ENCODE results near the gene COG5. TPM values are rescaled to one million over a fixed set of nuclear protein-coding genes. Genes with fewer than 3 reads are reported as not detected.

Gene COG5
- total and polyA plus RNA-seq, 10 of the 15 experiments (the other 5 are each of a cell fraction or from before 2014, with no cell fraction given): 5.5 to 27.9 (median 15.6) TPM

DNA sequence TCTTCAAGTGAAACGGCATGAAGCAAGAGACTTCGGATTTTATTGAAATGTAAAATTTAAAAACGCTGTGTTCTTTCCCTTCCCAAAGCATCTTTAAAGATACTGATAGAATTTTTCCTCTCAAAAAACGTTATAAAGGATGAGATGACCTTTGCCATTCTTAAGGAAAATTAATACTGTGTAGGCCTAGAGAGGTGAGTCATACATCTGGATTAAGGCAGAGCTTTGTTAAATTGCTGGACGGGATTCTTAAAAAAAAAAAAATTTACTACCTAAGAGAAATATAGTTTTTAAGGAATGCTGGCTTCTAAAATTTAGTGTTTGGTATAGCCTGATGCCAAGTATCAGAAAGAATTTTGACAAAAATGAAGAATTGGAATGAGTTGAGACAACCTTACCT is 401.2 kb downstream of the COG5 start (continued):
- TF ChIP-seq SUPT20H (IDR thresholded peaks at IDR 0.05; ENCODE audit: borderline replicate concordance, control insufficient read depth, low read depth, low read length): no peak

DNA sequence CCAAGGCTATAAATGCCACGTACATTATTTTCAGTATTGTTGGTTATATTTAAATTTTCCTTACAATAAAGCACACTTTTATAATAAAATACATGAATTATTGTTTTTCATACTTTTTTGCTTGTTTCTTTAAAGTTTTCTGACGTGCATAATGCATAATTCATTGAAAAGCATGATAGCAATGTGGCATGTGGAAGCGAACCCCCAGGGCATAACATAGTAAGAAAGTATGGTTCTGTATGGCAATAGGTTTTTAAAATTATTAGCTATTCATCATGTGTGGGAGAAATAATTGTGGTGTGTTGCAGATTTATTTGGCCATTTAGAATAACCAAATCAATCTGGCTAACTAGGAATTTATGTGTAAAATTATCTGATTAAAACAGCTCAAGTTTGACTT is 402.3 kb downstream of the COG5 start:
- in situ Hi-C loops (cut with MboI): no loop called here
- no peak for FAIRE-seq
- TF ChIP-seq CHD4 (IDR thresholded peaks at IDR 0.05) (no peak), SPI1 (IDR thresholded peaks at IDR 0.05; ENCODE audit: borderline replicate concordance, insufficient read depth, low read depth, low read length) (no peak), RCOR1 (conservative IDR thresholded peaks at IDR 0.05; ENCODE audit: low read depth, low read length) (no peak), CBFB (IDR thresholded peaks at IDR 0.05; ENCODE audit: low read depth) (no peak), EED (IDR thresholded peaks at IDR 0.05; ENCODE audit: low read depth) (no peak), NR2C2 (IDR thresholded peaks at IDR 0.05; ENCODE audit: borderline replicate concordance, control insufficient read depth, insufficient read length, low read depth) (no peak), MXI1 (IDR thresholded peaks at IDR 0.05; ENCODE audit: low read depth, low read length) (no peak), YY1 (IDR thresholded peaks at IDR 0.05; ENCODE audit: low read depth, low read length) (no peak), MEF2A (IDR thresholded peaks at IDR 0.05; ENCODE audit: insufficient read depth, low read depth, low read length) (no peak), RUNX3 (IDR thresholded peaks at IDR 0.05; ENCODE audit: low read length) (no peak), SRF (IDR thresholded peaks at IDR 0.05; ENCODE audit: low read depth in 2 of 2, low read length in 2 of 2) (no peak)
- TF ChIP-seq, protein P1, sequence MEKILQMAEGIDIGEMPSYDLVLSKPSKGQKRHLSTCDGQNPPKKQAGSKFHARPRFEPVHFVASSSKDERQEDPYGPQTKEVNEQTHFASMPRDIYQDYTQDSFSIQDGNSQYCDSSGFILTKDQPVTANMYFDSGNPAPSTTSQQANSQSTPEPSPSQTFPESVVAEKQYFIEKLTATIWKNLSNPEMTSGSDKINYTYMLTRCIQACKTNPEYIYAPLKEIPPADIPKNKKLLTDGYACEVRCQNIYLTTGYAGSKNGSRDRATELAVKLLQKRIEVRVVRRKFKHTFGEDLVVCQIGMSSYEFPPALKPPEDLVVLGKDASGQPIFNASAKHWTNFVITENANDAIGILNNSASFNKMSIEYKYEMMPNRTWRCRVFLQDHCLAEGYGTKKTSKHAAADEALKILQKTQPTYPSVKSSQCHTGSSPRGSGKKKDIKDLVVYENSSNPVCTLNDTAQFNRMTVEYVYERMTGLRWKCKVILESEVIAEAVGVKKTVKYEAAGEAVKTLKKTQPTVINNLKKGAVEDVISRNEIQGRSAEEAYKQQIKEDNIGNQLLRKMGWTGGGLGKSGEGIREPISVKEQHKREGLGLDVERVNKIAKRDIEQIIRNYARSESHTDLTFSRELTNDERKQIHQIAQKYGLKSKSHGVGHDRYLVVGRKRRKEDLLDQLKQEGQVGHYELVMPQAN (conservative IDR thresholded peaks at IDR 0.05): no peak
- TF ChIP-seq, protein P2, sequence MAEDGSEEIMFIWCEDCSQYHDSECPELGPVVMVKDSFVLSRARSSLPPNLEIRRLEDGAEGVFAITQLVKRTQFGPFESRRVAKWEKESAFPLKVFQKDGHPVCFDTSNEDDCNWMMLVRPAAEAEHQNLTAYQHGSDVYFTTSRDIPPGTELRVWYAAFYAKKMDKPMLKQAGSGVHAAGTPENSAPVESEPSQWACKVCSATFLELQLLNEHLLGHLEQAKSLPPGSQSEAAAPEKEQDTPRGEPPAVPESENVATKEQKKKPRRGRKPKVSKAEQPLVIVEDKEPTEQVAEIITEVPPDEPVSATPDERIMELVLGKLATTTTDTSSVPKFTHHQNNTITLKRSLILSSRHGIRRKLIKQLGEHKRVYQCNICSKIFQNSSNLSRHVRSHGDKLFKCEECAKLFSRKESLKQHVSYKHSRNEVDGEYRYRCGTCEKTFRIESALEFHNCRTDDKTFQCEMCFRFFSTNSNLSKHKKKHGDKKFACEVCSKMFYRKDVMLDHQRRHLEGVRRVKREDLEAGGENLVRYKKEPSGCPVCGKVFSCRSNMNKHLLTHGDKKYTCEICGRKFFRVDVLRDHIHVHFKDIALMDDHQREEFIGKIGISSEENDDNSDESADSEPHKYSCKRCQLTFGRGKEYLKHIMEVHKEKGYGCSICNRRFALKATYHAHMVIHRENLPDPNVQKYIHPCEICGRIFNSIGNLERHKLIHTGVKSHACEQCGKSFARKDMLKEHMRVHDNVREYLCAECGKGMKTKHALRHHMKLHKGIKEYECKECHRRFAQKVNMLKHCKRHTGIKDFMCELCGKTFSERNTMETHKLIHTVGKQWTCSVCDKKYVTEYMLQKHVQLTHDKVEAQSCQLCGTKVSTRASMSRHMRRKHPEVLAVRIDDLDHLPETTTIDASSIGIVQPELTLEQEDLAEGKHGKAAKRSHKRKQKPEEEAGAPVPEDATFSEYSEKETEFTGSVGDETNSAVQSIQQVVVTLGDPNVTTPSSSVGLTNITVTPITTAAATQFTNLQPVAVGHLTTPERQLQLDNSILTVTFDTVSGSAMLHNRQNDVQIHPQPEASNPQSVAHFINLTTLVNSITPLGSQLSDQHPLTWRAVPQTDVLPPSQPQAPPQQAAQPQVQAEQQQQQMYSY (CRISPR knock-in tag; IDR thresholded peaks at IDR 0.05): no peak
- TF ChIP-seq, protein P3, sequence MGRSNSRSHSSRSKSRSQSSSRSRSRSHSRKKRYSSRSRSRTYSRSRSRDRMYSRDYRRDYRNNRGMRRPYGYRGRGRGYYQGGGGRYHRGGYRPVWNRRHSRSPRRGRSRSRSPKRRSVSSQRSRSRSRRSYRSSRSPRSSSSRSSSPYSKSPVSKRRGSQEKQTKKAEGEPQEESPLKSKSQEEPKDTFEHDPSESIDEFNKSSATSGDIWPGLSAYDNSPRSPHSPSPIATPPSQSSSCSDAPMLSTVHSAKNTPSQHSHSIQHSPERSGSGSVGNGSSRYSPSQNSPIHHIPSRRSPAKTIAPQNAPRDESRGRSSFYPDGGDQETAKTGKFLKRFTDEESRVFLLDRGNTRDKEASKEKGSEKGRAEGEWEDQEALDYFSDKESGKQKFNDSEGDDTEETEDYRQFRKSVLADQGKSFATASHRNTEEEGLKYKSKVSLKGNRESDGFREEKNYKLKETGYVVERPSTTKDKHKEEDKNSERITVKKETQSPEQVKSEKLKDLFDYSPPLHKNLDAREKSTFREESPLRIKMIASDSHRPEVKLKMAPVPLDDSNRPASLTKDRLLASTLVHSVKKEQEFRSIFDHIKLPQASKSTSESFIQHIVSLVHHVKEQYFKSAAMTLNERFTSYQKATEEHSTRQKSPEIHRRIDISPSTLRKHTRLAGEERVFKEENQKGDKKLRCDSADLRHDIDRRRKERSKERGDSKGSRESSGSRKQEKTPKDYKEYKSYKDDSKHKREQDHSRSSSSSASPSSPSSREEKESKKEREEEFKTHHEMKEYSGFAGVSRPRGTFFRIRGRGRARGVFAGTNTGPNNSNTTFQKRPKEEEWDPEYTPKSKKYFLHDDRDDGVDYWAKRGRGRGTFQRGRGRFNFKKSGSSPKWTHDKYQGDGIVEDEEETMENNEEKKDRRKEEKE (IDR thresholded peaks at IDR 0.05): no peak

More for the DNA sequence above, 402.3 kb downstream of the COG5 start:
- intact Hi-C loops (cut with micrococcal nuclease; ENCODE audit: unreplicated experiment): no loop called here
- Histone ChIP-seq H3K9ac (ENCODE audit: control insufficient read depth, insufficient read depth, low read length) (no peak overlapping the region), H3K27ac (ENCODE audit: control insufficient read depth, insufficient read depth) (no peak overlapping the region), H2AFZ (ENCODE audit: control insufficient read depth, low read depth, low read length) (no peak overlapping the region), H3K4me2 (ENCODE audit: control insufficient read depth, insufficient read depth) (no peak overlapping the region), H3K79me2 (ENCODE audit: control insufficient read depth, insufficient read depth, low read length) (no peaks in the 10 kb centered on the region), H3K4me1 (ENCODE audit: control insufficient read depth, insufficient read depth, low read length) (no peaks in the 10 kb centered on the region), H3K36me3 (ENCODE audit: control insufficient read depth in 2 of 2, insufficient read depth in 2 of 2, low read length in 1 of 2) (no peaks in the 10 kb centered on the region), H3K9me3 (replicated peaks; ENCODE audit: control insufficient read depth, insufficient read depth, low read length) (no peaks in the 10 kb centered on the region), H3K27me3 (replicated peaks in 1 of 2; ENCODE audit: control insufficient read depth in 2 of 2, insufficient read depth in 2 of 2, low read length in 1 of 2) (no peaks in the 10 kb centered on the region; a peak in 1 of 4 replicates), H4K20me1 (ENCODE audit: control insufficient read depth, insufficient read depth) (no peaks in the 10 kb centered on the region), H3K4me3 (no peak overlapping the region)
- 19% methylated on average over 3 of the region's 3 CpGs for WGBS (ENCODE audit: insufficient coverage, insufficient replicate concordance, low lambda C conversion rate, missing lambda C conversion rate)
- ChIA-PET RAD21 (ENCODE audit: unreplicated experiment) (no interaction called here), CTCF (interaction anchor here (0.6 to 1.1 kb wide), 2 partner anchors 13 to 85 kb away, joined by 3 read pairs; no protein-coding TSS in a partner anchor), SMC1A (ENCODE audit: uncharacterized antibody, unreplicated experiment) (interaction anchor here (0.6 kb wide), 1 partner anchor 13 kb away, joined by 3 read pairs; no protein-coding TSS in a partner anchor), POLR2A (interaction anchor here (0.9 kb wide), 1 partner anchor 8 kb away, joined by 3 read pairs; no protein-coding TSS in a partner anchor)
- ATAC-seq (no peak), DNase-seq (ENCODE audit: low read depth, low spot score) (no peak)
- BruUV-seq (replicated peaks): no TSS peak
